Choroid plexus epithelial cell (primary cell): ENCODE results near the gene PNMT.

Source experiments
- DNase-seq: peaks from one replicate; pipeline ENCODE4 v3.0.0-alpha.2; 2010; ENCODE audit warnings: low read depth
- H3K4me3 ChIP-seq: 2 replicates; pipeline ENCODE4 v1.5.1; 2011; ENCODE audit warnings: low read depth, mild to moderate bottlenecking, control low read depth, low read length, moderate library complexity
- CTCF ChIP-seq: conservative IDR thresholded peaks from 2 replicates; pipeline ENCODE4 v1.5.1; 2011; ENCODE audit warnings: low read depth, mild to moderate bottlenecking, control low read depth, inconsistent platforms, low read length, moderate library complexity

PNMT gene

GRCh38 chr17:39655105-39655504, 13.1 kb upstream of the PNMT start:
- no peak for TF ChIP-seq CTCF
- H3K4me3 ChIP-seq, result no peak overlapping the region
- DNase-seq, result no peak

- TF ChIP-seq CTCF, result no peak
- no peak overlapping the region for H3K4me3 ChIP-seq
- no peak for DNase-seq
These were observed 9.9 kb upstream of the PNMT start for GRCh38 chr17:39658346-39658745.

- TF ChIP-seq CTCF, result no peak
- no peak for DNase-seq
- H3K4me3 ChIP-seq, result no peak overlapping the region
These were observed 9.5 kb upstream of the PNMT start for GRCh38 chr17:39658760-39659159.

GRCh38 chr17:39659279-39660010, 8.8 kb upstream of the PNMT start:
- no peak for DNase-seq
- H3K4me3 ChIP-seq, result no peak overlapping the region
- no peak for TF ChIP-seq CTCF

GRCh38 chr17:39660011-39660360, 8.3 kb upstream of the PNMT start:
- no peak for TF ChIP-seq CTCF
- DNase-seq, result no peak
- H3K4me3 ChIP-seq, result no peak overlapping the region

- H3K4me3 ChIP-seq, result no peak overlapping the region
- no peak for DNase-seq
- TF ChIP-seq CTCF, result no peak
These were observed 7.6 kb upstream of the PNMT start for GRCh38 chr17:39660397-39661385.
